Body of pancreas (tissue), 4 donors: Measurements from ENCODE around the gene RASGEF1C.

Source experiments
- CTCF ChIP-seq, 7 experiments: fragments of 450-650 bp in 4 of 7; fragments of 200-600 bp in 3 of 7; sonication (generic) in 3 of 7; IDR thresholded peaks; one replicate each; pipeline ENCODE4 v1.5.1; 2016 to 2019; ENCODE audit warnings: antibody characterized with exemption in 7 of 7
- POLR2A ChIP-seq, 3 donors: fragments of 450-650 bp; IDR thresholded peaks; one replicate each; pipeline ENCODE4 v1.6.1; 2016; ENCODE audit warnings: antibody characterized with exemption in 3 of 3, mild to moderate bottlenecking in 2 of 3

GRCh38 chr5:180253036-180253824 is 44.2 kb upstream of the RASGEF1C start:
- no peak for TF ChIP-seq POLR2A (IDR thresholded peaks at IDR 0.05)
- TF ChIP-seq CTCF (IDR thresholded peaks at IDR 0.05), result no peak
